ENCODE results near the gene PRMT1.
A peak's percentile ranks its signal among the peaks of the same experiment; 100 is the strongest.
"Not testable (repeated sequence)": the region's sequence is repeated elsewhere in the genome, so short reads cannot be mapped to it uniquely, and the experiment has no call there.

PRMT1 gene

DNA sequence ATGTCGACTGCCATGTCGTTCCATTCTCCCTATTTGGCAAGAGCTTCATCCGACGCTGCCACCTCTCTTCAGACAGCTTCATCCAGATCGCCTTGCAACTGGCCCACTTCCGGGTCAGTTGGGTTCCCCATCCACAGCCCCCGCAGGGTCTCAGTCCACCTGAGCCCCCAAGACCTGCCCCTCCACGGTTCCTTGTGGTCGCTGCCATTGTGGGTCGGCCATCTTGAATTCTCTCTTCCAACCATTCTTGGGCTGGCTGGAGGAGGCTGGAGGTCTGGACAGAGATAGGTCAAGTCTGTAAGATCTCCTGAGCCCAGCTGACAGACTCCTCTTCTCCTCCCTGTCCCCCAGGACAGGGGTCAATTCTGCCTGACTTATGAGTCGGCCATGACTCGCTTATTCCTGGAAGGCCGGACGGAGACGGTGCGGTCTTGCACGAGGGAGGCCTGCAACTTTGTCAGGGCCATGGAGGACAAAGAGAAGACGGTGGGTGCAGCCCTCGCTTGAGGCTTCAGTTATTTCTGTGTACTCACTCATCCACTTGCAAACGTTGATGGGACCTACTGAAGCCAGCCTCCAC lies 33.4 kb downstream of the PRMT1 start:
- Histone ChIP-seq H3K9me3 (ENCODE audit: control insufficient read depth, low read length) (no peaks in the 10 kb centered on the region), H3K36me3 (ENCODE audit: control insufficient read depth, insufficient read depth, low read length) (peaks cover 2% of the 10 kb centered on the region), H3K27ac (ENCODE audit: low read depth, low read length, severe bottlenecking) (peak overlapping the region; percentile 29), H3K4me1 (ENCODE audit: control insufficient read depth, insufficient read depth, low read length, poor library complexity, severe bottlenecking) (no peaks in the 10 kb centered on the region), H3K4me3 (ENCODE audit: extremely low read depth, insufficient read depth, low read length, poor library complexity, severe bottlenecking) (no peak overlapping the region)
- WGBS, 2 experiments (ENCODE audit: insufficient coverage in 2 of 2): 94 to 95% methylated on average over 15 to 20 of the region's 20 CpGs

- Histone ChIP-seq H3K9me3 (ENCODE audit: control insufficient read depth, low read length) (no peaks in the 10 kb centered on the region), H3K27ac (ENCODE audit: low read depth, low read length, severe bottlenecking) (no peak overlapping the region), H3K4me1 (ENCODE audit: control insufficient read depth, insufficient read depth, low read length, poor library complexity, severe bottlenecking) (no peaks in the 10 kb centered on the region), H3K36me3 (ENCODE audit: control insufficient read depth, insufficient read depth, low read length) (no peaks in the 10 kb centered on the region), H3K4me3 (ENCODE audit: extremely low read depth, insufficient read depth, low read length, poor library complexity, severe bottlenecking) (no peak overlapping the region)
- 72 to 74% methylated on average over 17 to 18 of the region's 20 CpGs for WGBS, 2 experiments (ENCODE audit: insufficient coverage in 2 of 2)
Measured at GRCh38 chr19:49712397-49712859, 35.4 kb downstream of the PRMT1 start.

- 89 to 96% methylated on average over 6 to 7 of the region's 8 CpGs for WGBS, 2 experiments (ENCODE audit: insufficient coverage in 2 of 2)
- Histone ChIP-seq H3K4me1 (ENCODE audit: control insufficient read depth, insufficient read depth, low read length, poor library complexity, severe bottlenecking) (no peaks in the 10 kb centered on the region), H3K27ac (ENCODE audit: low read depth, low read length, severe bottlenecking) (no peak overlapping the region)
Measured at GRCh38 chr19:49713236-49713845, 36.3 kb downstream of the PRMT1 start.

GRCh38 chr19:49716154-49716553 lies 39.1 kb downstream of the PRMT1 start:
- 87 to 100% methylated on average over 1 to 2 of the region's 3 CpGs for WGBS, 2 experiments (ENCODE audit: insufficient coverage in 2 of 2)
- Histone ChIP-seq H3K27ac (ENCODE audit: low read depth, low read length, severe bottlenecking) (no peak overlapping the region), H3K4me1 (ENCODE audit: control insufficient read depth, insufficient read depth, low read length, poor library complexity, severe bottlenecking) (no peaks in the 10 kb centered on the region), H3K4me3 (ENCODE audit: extremely low read depth, insufficient read depth, low read length, poor library complexity, severe bottlenecking) (no peak overlapping the region), H3K36me3 (ENCODE audit: control insufficient read depth, insufficient read depth, low read length) (no peaks in the 10 kb centered on the region), H3K9me3 (ENCODE audit: control insufficient read depth, low read length) (no peaks in the 10 kb centered on the region)

More at GRCh38 chr19:49713236-49713845, 36.3 kb downstream of the PRMT1 start:
- no peaks in the 10 kb centered on the region for H3K36me3 ChIP-seq (ENCODE audit: control insufficient read depth, insufficient read depth, low read length)
- no peaks in the 10 kb centered on the region for H3K9me3 ChIP-seq (ENCODE audit: control insufficient read depth, low read length)
- no peak overlapping the region for H3K4me3 ChIP-seq (ENCODE audit: extremely low read depth, insufficient read depth, low read length, poor library complexity, severe bottlenecking)

GRCh38 chr19:49718511-49718910 lies 41.4 kb downstream of the PRMT1 start:
- no peak overlapping the region for H3K27ac ChIP-seq (ENCODE audit: low read depth, low read length, severe bottlenecking)
- H3K4me1 ChIP-seq (ENCODE audit: control insufficient read depth, insufficient read depth, low read length, poor library complexity, severe bottlenecking): no peaks in the 10 kb centered on the region
- no peaks in the 10 kb centered on the region for H3K36me3 ChIP-seq (ENCODE audit: control insufficient read depth, insufficient read depth, low read length)
- H3K9me3 ChIP-seq (ENCODE audit: control insufficient read depth, low read length): peaks cover 5% of the 10 kb centered on the region
- 91 to 97% methylated on average over 5 to 7 of the region's 8 CpGs for WGBS, 2 experiments (ENCODE audit: insufficient coverage in 2 of 2)
- H3K4me3 ChIP-seq (ENCODE audit: extremely low read depth, insufficient read depth, low read length, poor library complexity, severe bottlenecking): no peak overlapping the region

GRCh38 chr19:49718991-49719390 lies 41.9 kb downstream of the PRMT1 start:
- no peak overlapping the region for H3K4me3 ChIP-seq (ENCODE audit: extremely low read depth, insufficient read depth, low read length, poor library complexity, severe bottlenecking)
- WGBS, 2 experiments (ENCODE audit: insufficient coverage in 2 of 2): 91 to 93% methylated on average over 4 to 5 of the region's 6 CpGs
- H3K4me1 ChIP-seq (ENCODE audit: control insufficient read depth, insufficient read depth, low read length, poor library complexity, severe bottlenecking): no peaks in the 10 kb centered on the region
- no peaks in the 10 kb centered on the region for H3K36me3 ChIP-seq (ENCODE audit: control insufficient read depth, insufficient read depth, low read length)
- no peak overlapping the region for H3K27ac ChIP-seq (ENCODE audit: low read depth, low read length, severe bottlenecking)
- peaks cover 7% of the 10 kb centered on the region for H3K9me3 ChIP-seq (ENCODE audit: control insufficient read depth, low read length)

GRCh38 chr19:49719420-49719819 lies 42.3 kb downstream of the PRMT1 start:
- not testable (repeated sequence) for H3K4me1 ChIP-seq (ENCODE audit: control insufficient read depth, insufficient read depth, low read length, poor library complexity, severe bottlenecking); H3K4me3 ChIP-seq (ENCODE audit: extremely low read depth, insufficient read depth, low read length, poor library complexity, severe bottlenecking); H3K27ac ChIP-seq (ENCODE audit: low read depth, low read length, severe bottlenecking); H3K36me3 ChIP-seq (ENCODE audit: control insufficient read depth, insufficient read depth, low read length); H3K9me3 ChIP-seq (ENCODE audit: control insufficient read depth, low read length)
- WGBS, 2 experiments (ENCODE audit: insufficient coverage in 2 of 2): 93% methylated on average over 18 to 21 of the region's 22 CpGs

GRCh38 chr19:49727217-49728030 lies 50.4 kb downstream of the PRMT1 start:
- Histone ChIP-seq H3K9me3 (ENCODE audit: control insufficient read depth, low read length) (peaks cover 7% of the 10 kb centered on the region), H3K4me3 (ENCODE audit: extremely low read depth, insufficient read depth, low read length, poor library complexity, severe bottlenecking) (no peak overlapping the region), H3K4me1 (ENCODE audit: control insufficient read depth, insufficient read depth, low read length, poor library complexity, severe bottlenecking) (peaks cover 5% of the 10 kb centered on the region), H3K27ac (ENCODE audit: low read depth, low read length, severe bottlenecking) (no peak overlapping the region), H3K36me3 (ENCODE audit: control insufficient read depth, insufficient read depth, low read length) (no peaks in the 10 kb centered on the region)
- WGBS, 2 experiments (ENCODE audit: insufficient coverage in 2 of 2): 90 to 91% methylated on average over 20 to 21 of the region's 23 CpGs

DNA sequence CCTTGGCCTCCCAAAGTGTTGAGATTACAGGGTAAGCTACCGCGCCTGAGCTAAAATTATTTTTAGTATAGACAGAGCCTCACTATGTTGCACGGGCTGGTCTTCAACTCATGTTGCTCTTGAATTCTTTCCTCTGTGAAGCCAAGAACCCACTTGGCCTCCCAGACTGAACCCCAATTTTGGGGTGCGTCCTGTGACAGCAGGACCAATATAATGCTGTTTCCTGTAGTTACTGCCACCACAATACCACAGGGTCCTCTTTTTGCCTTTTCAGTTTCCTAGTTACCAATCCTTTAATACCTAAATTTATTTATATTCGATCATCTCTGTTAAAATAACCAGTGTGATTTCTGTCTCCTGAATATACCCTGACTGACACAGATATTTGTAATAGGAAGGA lies 53.1 kb downstream of the PRMT1 start:
- Histone ChIP-seq H3K4me3 (ENCODE audit: extremely low read depth, insufficient read depth, low read length, poor library complexity, severe bottlenecking) (no peak overlapping the region), H3K4me1 (ENCODE audit: control insufficient read depth, insufficient read depth, low read length, poor library complexity, severe bottlenecking) (no peaks in the 10 kb centered on the region), H3K27ac (ENCODE audit: low read depth, low read length, severe bottlenecking) (no peak overlapping the region), H3K9me3 (ENCODE audit: control insufficient read depth, low read length) (no peaks in the 10 kb centered on the region), H3K36me3 (ENCODE audit: control insufficient read depth, insufficient read depth, low read length) (no peaks in the 10 kb centered on the region)
- WGBS, 2 experiments (ENCODE audit: insufficient coverage in 2 of 2): 86 to 89% methylated on average over 4 of the region's 5 CpGs

Data from mesodermal cell (in vitro differentiated cells).